BLaER1 (cell line): ENCODE measurements around the gene PXDN.
A peak's percentile ranks its signal among the peaks of the same experiment; 100 is the strongest.

ENCODE experiments used
- H3K27ac ChIP-seq: shearing (Covaris generic); formaldehyde crosslinking; 2 replicates; pipeline ENCODE4 v1.8.1; 2022
- H3K27me3 ChIP-seq: shearing (Covaris generic); formaldehyde crosslinking; 2 replicates; pipeline ENCODE4 v1.8.1; 2022
- H3K36me3 ChIP-seq: shearing (Covaris generic); formaldehyde crosslinking; 2 replicates; pipeline ENCODE4 v1.8.1; 2022
- H3K4me1 ChIP-seq: shearing (Covaris generic); formaldehyde crosslinking; 2 replicates; pipeline ENCODE4 v1.8.1; 2022
- H3K4me2 ChIP-seq: shearing (Covaris generic); formaldehyde crosslinking; 2 replicates; pipeline ENCODE4 v1.8.1; 2022
- H3K4me3 ChIP-seq: shearing (Covaris generic); formaldehyde crosslinking; 2 replicates; pipeline ENCODE4 v1.8.1; 2022
- H3K9ac ChIP-seq: shearing (Covaris generic); formaldehyde crosslinking; 2 replicates; pipeline ENCODE4 v1.8.1; 2022
- H3K9me3 ChIP-seq: shearing (Covaris generic); formaldehyde crosslinking; 2 replicates; pipeline ENCODE4 v1.8.1; 2022
- H4K20me1 ChIP-seq: shearing (Covaris generic); formaldehyde crosslinking; 2 replicates; pipeline ENCODE4 v1.8.1; 2022
- Cebpa-rat ChIP-seq: shearing (Covaris generic); IDR thresholded peaks from 2 replicates; pipeline ENCODE4 v1.8.1; 2022

PXDN gene

GRCh38 chr2:1598041-1598710 is 146.1 kb downstream of the PXDN start:
- no peaks in the 10 kb centered on the region for H3K36me3 ChIP-seq
- peaks cover 82% of the 10 kb centered on the region for H3K4me1 ChIP-seq
- peak overlapping the region; percentile 81 for H3K4me2 ChIP-seq
- peaks cover 6% of the 10 kb centered on the region; the same call in 1 of the 2 replicates for H4K20me1 ChIP-seq
- TF ChIP-seq Cebpa-rat = no peak
- H3K9me3 ChIP-seq = no peaks in the 10 kb centered on the region
- 0 out of 2 replicates have a peak overlapping the region, but pooled peaks have one; percentile 26 for H3K9ac ChIP-seq
- no peaks in the 10 kb centered on the region for H3K27me3 ChIP-seq
- H3K4me3 ChIP-seq = no peak overlapping the region
- H3K27ac ChIP-seq = peak overlapping the region; percentile 64; the same call in 1 of the 2 replicates

GRCh38 chr2:1595274-1595673 is 149.0 kb downstream of the PXDN start:
- Histone ChIP-seq H3K9ac (no peak overlapping the region), H3K27me3 (no peaks in the 10 kb centered on the region), H3K9me3 (no peaks in the 10 kb centered on the region), H3K4me2 (peak overlapping the region; percentile 85), H3K36me3 (no peaks in the 10 kb centered on the region), H3K4me1 (peaks cover 82% of the 10 kb centered on the region), H3K27ac (no peak overlapping the region), H4K20me1 (peaks cover 10% of the 10 kb centered on the region; the same call in 1 of the 2 replicates), H3K4me3 (no peak overlapping the region)
- no peak for TF ChIP-seq Cebpa-rat

- peak overlapping the region; percentile 85 for H3K4me2 ChIP-seq
- peak overlapping the region; percentile 72 for H3K27ac ChIP-seq
- H3K9ac ChIP-seq = peak overlapping the region; percentile 34; the same call in 1 of the 2 replicates
- no peak overlapping the region for H3K4me3 ChIP-seq
- H3K4me1 ChIP-seq = peaks cover 82% of the 10 kb centered on the region
- peaks cover 10% of the 10 kb centered on the region; the same call in 1 of the 2 replicates for H4K20me1 ChIP-seq
- H3K36me3 ChIP-seq = no peaks in the 10 kb centered on the region
- no peaks in the 10 kb centered on the region for H3K27me3 ChIP-seq
- H3K9me3 ChIP-seq = no peaks in the 10 kb centered on the region
- TF ChIP-seq Cebpa-rat = no peak
These were observed 149.7 kb downstream of the PXDN start for GRCh38 chr2:1594373-1595171.

- H3K9ac ChIP-seq = peak overlapping the region; percentile 34; the same call in 1 of the 2 replicates
- no peaks in the 10 kb centered on the region for H3K9me3 ChIP-seq
- peak overlapping the region; percentile 72 for H3K27ac ChIP-seq
- peak overlapping the region; percentile 85 for H3K4me2 ChIP-seq
- H3K4me3 ChIP-seq = no peak overlapping the region
- peaks cover 14% of the 10 kb centered on the region; the same call in 1 of the 2 replicates for H4K20me1 ChIP-seq
- no peak for TF ChIP-seq Cebpa-rat
- H3K36me3 ChIP-seq = no peaks in the 10 kb centered on the region
- peaks cover 82% of the 10 kb centered on the region for H3K4me1 ChIP-seq
- no peaks in the 10 kb centered on the region for H3K27me3 ChIP-seq
These were observed 150.3 kb downstream of the PXDN start for GRCh38 chr2:1594123-1594372.

- Histone ChIP-seq H3K4me3 (no peak overlapping the region), H3K9ac (peak overlapping the region; percentile 34; the same call in 1 of the 2 replicates), H4K20me1 (peaks cover 17% of the 10 kb centered on the region; the same call in 1 of the 2 replicates), H3K4me2 (peak overlapping the region; percentile 85), H3K36me3 (no peaks in the 10 kb centered on the region), H3K4me1 (peaks cover 82% of the 10 kb centered on the region), H3K27me3 (no peaks in the 10 kb centered on the region), H3K27ac (peak overlapping the region; percentile 72), H3K9me3 (no peaks in the 10 kb centered on the region)
- no peak for TF ChIP-seq Cebpa-rat
These were observed 150.8 kb downstream of the PXDN start for GRCh38 chr2:1593371-1594122.

- H3K36me3 ChIP-seq = no peaks in the 10 kb centered on the region
- no peaks in the 10 kb centered on the region for H3K27me3 ChIP-seq
- H3K4me3 ChIP-seq = no peak overlapping the region
- H3K27ac ChIP-seq = no peak overlapping the region
- H4K20me1 ChIP-seq = peaks cover 17% of the 10 kb centered on the region; the same call in 1 of the 2 replicates
- no peak for TF ChIP-seq Cebpa-rat
- H3K4me1 ChIP-seq = peaks cover 71% of the 10 kb centered on the region
- H3K9ac ChIP-seq = no peak overlapping the region
- H3K9me3 ChIP-seq = no peaks in the 10 kb centered on the region
- H3K4me2 ChIP-seq = peak overlapping the region; percentile 85
These were observed 152.1 kb downstream of the PXDN start for GRCh38 chr2:1591978-1592907.

- Histone ChIP-seq H3K27me3 (no peaks in the 10 kb centered on the region), H3K9ac (no peak overlapping the region), H3K4me2 (peak overlapping the region; percentile 85), H3K27ac (no peak overlapping the region), H3K4me1 (peaks cover 75% of the 10 kb centered on the region), H3K9me3 (no peaks in the 10 kb centered on the region), H3K4me3 (no peak overlapping the region), H3K36me3 (no peaks in the 10 kb centered on the region), H4K20me1 (peaks cover 22% of the 10 kb centered on the region; the same call in 1 of the 2 replicates)
- TF ChIP-seq Cebpa-rat = no peak
These were observed 152.9 kb downstream of the PXDN start for GRCh38 chr2:1591461-1591770.

- Histone ChIP-seq H3K9ac (no peak overlapping the region), H3K27me3 (no peaks in the 10 kb centered on the region), H3K4me1 (peaks cover 81% of the 10 kb centered on the region), H3K4me3 (no peak overlapping the region), H3K36me3 (no peaks in the 10 kb centered on the region), H4K20me1 (peaks cover 28% of the 10 kb centered on the region; the same call in 1 of the 2 replicates), H3K9me3 (no peaks in the 10 kb centered on the region), H3K4me2 (peak overlapping the region; percentile 85), H3K27ac (no peak overlapping the region)
- TF ChIP-seq Cebpa-rat = no peak
These were observed 153.5 kb downstream of the PXDN start for GRCh38 chr2:1590596-1591460.
